ENCODE measurements around the gene LDHB. TPM values are rescaled to one million over a fixed set of nuclear protein-coding genes. Genes with fewer than 3 reads are reported as not detected.

Gene LDHB
- total RNA-seq, 1 donor from 2014 or later = 183 TPM

GRCh38 chr12:21614506-21614905, 43.1 kb downstream of the LDHB start:
- intact Hi-C loops (cut with DNase I) = no loop called here
- TF ChIP-seq, protein P1, sequence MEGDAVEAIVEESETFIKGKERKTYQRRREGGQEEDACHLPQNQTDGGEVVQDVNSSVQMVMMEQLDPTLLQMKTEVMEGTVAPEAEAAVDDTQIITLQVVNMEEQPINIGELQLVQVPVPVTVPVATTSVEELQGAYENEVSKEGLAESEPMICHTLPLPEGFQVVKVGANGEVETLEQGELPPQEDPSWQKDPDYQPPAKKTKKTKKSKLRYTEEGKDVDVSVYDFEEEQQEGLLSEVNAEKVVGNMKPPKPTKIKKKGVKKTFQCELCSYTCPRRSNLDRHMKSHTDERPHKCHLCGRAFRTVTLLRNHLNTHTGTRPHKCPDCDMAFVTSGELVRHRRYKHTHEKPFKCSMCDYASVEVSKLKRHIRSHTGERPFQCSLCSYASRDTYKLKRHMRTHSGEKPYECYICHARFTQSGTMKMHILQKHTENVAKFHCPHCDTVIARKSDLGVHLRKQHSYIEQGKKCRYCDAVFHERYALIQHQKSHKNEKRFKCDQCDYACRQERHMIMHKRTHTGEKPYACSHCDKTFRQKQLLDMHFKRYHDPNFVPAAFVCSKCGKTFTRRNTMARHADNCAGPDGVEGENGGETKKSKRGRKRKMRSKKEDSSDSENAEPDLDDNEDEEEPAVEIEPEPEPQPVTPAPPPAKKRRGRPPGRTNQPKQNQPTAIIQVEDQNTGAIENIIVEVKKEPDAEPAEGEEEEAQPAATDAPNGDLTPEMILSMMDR (IDR thresholded peaks at IDR 0.05) = no peak
- no peak for TF ChIP-seq POLR2A (IDR thresholded peaks at IDR 0.05)
- no peak for TF ChIP-seq POLR2AphosphoS5 (IDR thresholded peaks at IDR 0.05; ENCODE audit: insufficient read depth in 1 of 2, low read depth in 1 of 2)
- Histone ChIP-seq H3K27ac (no peak overlapping the region), H3K36me3 (no peaks in the 10 kb centered on the region), H3K4me1 (peaks cover 6% of the 10 kb centered on the region), H3K9me3 (no peaks in the 10 kb centered on the region), H3K4me3 (no peak overlapping the region), H3K27me3 (no peaks in the 10 kb centered on the region)
- DNase-seq (ENCODE audit: extremely low spot score in 2 of 2) = no peak

- Histone ChIP-seq H3K27ac (no peak overlapping the region), H3K4me1 (peaks cover 6% of the 10 kb centered on the region), H3K4me3 (no peak overlapping the region), H3K9me3 (no peaks in the 10 kb centered on the region), H3K27me3 (no peaks in the 10 kb centered on the region), H3K36me3 (no peaks in the 10 kb centered on the region)
- intact Hi-C loops (cut with DNase I) = no loop called here
- DNase-seq (ENCODE audit: extremely low spot score in 2 of 2) = no peak
- TF ChIP-seq POLR2AphosphoS5 (IDR thresholded peaks at IDR 0.05; ENCODE audit: insufficient read depth in 1 of 2, low read depth in 1 of 2) (no peak), POLR2A (IDR thresholded peaks at IDR 0.05) (no peak)
- TF ChIP-seq, protein P1 (IDR thresholded peaks at IDR 0.05) = no peak
Observed at GRCh38 chr12:21613931-21614330, 43.7 kb downstream of the LDHB start.

DNA sequence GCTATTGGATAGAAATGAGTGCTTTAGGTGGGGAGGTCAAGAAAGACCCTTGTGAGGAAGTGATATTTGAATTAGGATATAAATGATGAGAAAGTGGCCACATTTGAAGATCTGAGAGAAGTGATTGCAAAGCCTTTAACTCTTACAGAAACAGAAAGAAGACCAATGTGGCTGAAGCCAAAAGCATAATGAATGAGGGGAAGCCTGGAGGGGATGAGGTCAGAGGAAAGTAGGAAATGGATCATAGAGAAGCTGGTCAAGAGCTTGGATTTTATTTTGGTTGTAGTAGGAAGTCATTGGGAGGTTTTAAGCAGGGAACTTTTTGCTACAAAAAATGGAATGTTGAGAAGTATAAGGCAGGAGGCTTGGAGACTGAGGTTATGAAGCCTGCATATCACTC, 49.4 kb downstream of the LDHB start:
- intact Hi-C loops (cut with DNase I) = loop anchor here (10.0 kb wide), 1 partner anchor 77 kb away; no protein-coding TSS in a partner anchor
- H3K27ac ChIP-seq = no peak overlapping the region
- H3K27me3 ChIP-seq = no peaks in the 10 kb centered on the region
- DNase-seq (ENCODE audit: extremely low spot score in 2 of 2) = no peak
- no peaks in the 10 kb centered on the region for H3K9me3 ChIP-seq
- H3K36me3 ChIP-seq = no peaks in the 10 kb centered on the region
- H3K4me3 ChIP-seq = no peak overlapping the region
- no peaks in the 10 kb centered on the region for H3K4me1 ChIP-seq
- TF ChIP-seq POLR2AphosphoS5 (IDR thresholded peaks at IDR 0.05; ENCODE audit: insufficient read depth in 1 of 2, low read depth in 1 of 2) (no peak), POLR2A (IDR thresholded peaks at IDR 0.05) (no peak)
- TF ChIP-seq, protein P1 (IDR thresholded peaks at IDR 0.05) = no peak

DNA sequence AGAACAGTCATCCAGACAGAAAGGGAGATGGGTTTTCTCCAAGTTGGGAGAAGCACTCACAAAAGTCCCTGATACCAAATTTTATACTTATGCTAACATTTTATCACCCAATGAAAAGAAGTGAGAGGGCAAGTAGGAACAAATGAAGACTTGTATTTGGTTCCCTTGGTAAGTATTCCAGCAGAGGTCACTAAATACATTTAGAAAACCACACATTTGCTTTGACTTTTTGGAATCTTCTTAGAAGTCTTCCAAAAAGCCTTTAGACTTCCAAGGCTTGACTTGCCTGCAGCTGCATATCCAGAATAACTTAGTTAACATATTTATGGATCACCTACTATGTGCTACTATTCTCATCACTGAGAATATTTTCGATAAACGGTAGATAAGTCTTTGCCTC, 49.9 kb downstream of the LDHB start:
- Histone ChIP-seq H3K36me3 (no peaks in the 10 kb centered on the region), H3K9me3 (no peaks in the 10 kb centered on the region), H3K4me1 (no peaks in the 10 kb centered on the region), H3K4me3 (no peak overlapping the region), H3K27me3 (no peaks in the 10 kb centered on the region), H3K27ac (no peak overlapping the region)
- no peak for DNase-seq (ENCODE audit: extremely low spot score in 2 of 2)
- intact Hi-C loops (cut with DNase I) = loop anchor here (10.0 kb wide), 1 partner anchor 77 kb away; no protein-coding TSS in a partner anchor
- TF ChIP-seq POLR2AphosphoS5 (IDR thresholded peaks at IDR 0.05; ENCODE audit: insufficient read depth in 1 of 2, low read depth in 1 of 2) = no peak

DNA sequence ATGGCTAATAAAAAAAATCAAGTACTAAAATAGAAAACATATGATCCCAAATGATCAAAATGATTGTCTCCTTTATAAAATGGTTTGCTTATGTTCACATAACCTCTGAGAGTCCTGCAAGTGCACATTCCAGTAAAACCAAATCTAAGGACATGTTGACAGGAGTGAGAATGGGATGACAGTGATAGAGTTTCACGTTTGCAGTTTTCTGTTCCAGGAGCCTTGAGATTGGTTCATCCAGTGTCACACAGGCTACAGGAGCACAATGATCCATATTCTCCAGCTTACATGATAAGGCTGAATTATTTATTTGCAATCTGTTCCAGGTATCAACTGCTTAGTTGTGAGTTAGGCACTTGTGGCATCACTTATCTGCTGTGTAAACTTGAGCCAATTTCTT, 51.5 kb downstream of the LDHB start:
- Histone ChIP-seq H3K4me3 (no peak overlapping the region), H3K36me3 (no peaks in the 10 kb centered on the region), H3K9me3 (no peaks in the 10 kb centered on the region), H3K4me1 (no peaks in the 10 kb centered on the region), H3K27ac (no peak overlapping the region), H3K27me3 (no peaks in the 10 kb centered on the region)
- intact Hi-C loops (cut with DNase I) = loop anchor here (10.0 kb wide), 1 partner anchor 79 kb away; no protein-coding TSS in a partner anchor
- TF ChIP-seq, protein P1 (IDR thresholded peaks at IDR 0.05) = no peak
- no peak for TF ChIP-seq POLR2A (IDR thresholded peaks at IDR 0.05)
- no peak for TF ChIP-seq POLR2AphosphoS5 (IDR thresholded peaks at IDR 0.05; ENCODE audit: insufficient read depth in 1 of 2, low read depth in 1 of 2)
- no peak for DNase-seq (ENCODE audit: extremely low spot score in 2 of 2)
